Neural cell (in vitro differentiated cells): ENCODE data around the gene SLC35G6. TPM values are rescaled to one million over a fixed set of nuclear protein-coding genes. Genes with fewer than 3 reads are reported as not detected.

Experiments used
- H2AFZ ChIP-seq: fragments of 200-600, 300-800 bp; sonication (generic), shearing (Covaris generic); 2 replicates; pipeline ENCODE4 v1.6.0; 2014; ENCODE audit warnings: low read depth, mild to moderate bottlenecking, antibody characterized with exemption, low read length, moderate library complexity
- H3F3A ChIP-seq: fragments of 200-600 bp; shearing (Covaris generic); 2 replicates; pipeline ENCODE4 v1.6.1; 2016; ENCODE audit warnings: mild to moderate bottlenecking, moderate library complexity, mixed read lengths, antibody characterized with exemption, low read length; ENCODE audit not compliant: insufficient read depth, poor library complexity, severe bottlenecking
- H3K27ac ChIP-seq: fragments of 200-600, 300-800 bp; sonication (generic), shearing (Covaris generic); 2 replicates; pipeline ENCODE4 v1.5.1; 2014; ENCODE audit warnings: mild to moderate bottlenecking, low read length, moderate library complexity
- H3K27me3 ChIP-seq: fragments of 300-800, 200-600 bp; sonication (generic), shearing (Covaris generic); 2 replicates; pipeline ENCODE4 v1.6.0; 2014; ENCODE audit warnings: mild to moderate bottlenecking, low read depth, low read length, moderate library complexity; ENCODE audit not compliant: insufficient read depth
- H3K36me3 ChIP-seq: fragments of 300-800, 200-600 bp; sonication (generic), shearing (Covaris generic); 2 replicates; pipeline ENCODE4 v1.5.1; 2014; ENCODE audit warnings: mild to moderate bottlenecking, antibody characterized with exemption, low read length, moderate library complexity; ENCODE audit not compliant: insufficient read depth
- H3K4me2 ChIP-seq: fragments of 300-800, 200-600 bp; sonication (generic), shearing (Covaris generic); 2 replicates; pipeline ENCODE4 v1.6.0; 2014; ENCODE audit warnings: mild to moderate bottlenecking, low read length
- H3K4me3 ChIP-seq: fragments of 300-800, 200-600 bp; sonication (generic), shearing (Covaris generic); 2 replicates; pipeline ENCODE4 v1.5.1; 2014; ENCODE audit warnings: mild to moderate bottlenecking, low read length, moderate library complexity
- H3K79me2 ChIP-seq: fragments of 200-600 bp; shearing (Covaris generic); replicated peaks from 2 replicates; pipeline ENCODE4 v1.6.0; 2014; ENCODE audit warnings: mild to moderate bottlenecking, low read length, moderate library complexity; ENCODE audit not compliant: insufficient read depth
- H3K9ac ChIP-seq: fragments of 300-800, 200-600 bp; sonication (generic), shearing (Covaris generic); 2 replicates; pipeline ENCODE4 v1.6.1; 2016; ENCODE audit warnings: mild to moderate bottlenecking, low read length, mixed read lengths
- H3K9me2 ChIP-seq: fragments of 200-600 bp; shearing (Covaris generic); 2 replicates; pipeline ENCODE4 v1.6.1; 2016; ENCODE audit warnings: mild to moderate bottlenecking, low read length, mixed read lengths; ENCODE audit not compliant: insufficient read depth
- H3K9me3 ChIP-seq: fragments of 200-600, 300-800 bp; sonication (generic), shearing (Covaris generic); 2 replicates; pipeline ENCODE4 v1.6.1; 2016; ENCODE audit warnings: mild to moderate bottlenecking, mixed run types, low read length, moderate library complexity, mixed read lengths
- H4K20me1 ChIP-seq: fragments of 200-600 bp; shearing (Covaris generic); 2 replicates; pipeline ENCODE4 v1.6.1; 2016; ENCODE audit warnings: mild to moderate bottlenecking, mixed run types; ENCODE audit not compliant: insufficient read depth
- EP300 ChIP-seq: fragments of 450-650 bp; conservative IDR thresholded peaks from 2 replicates; pipeline ENCODE4 v1.6.1; 2014; ENCODE audit warnings: antibody characterized with exemption, mild to moderate bottlenecking, moderate library complexity; ENCODE audit not compliant: poor library complexity, severe bottlenecking
- EZH2 ChIP-seq: fragments of 200-600, 300-800 bp; shearing (Covaris generic), sonication (generic); IDR thresholded peaks from 2 replicates; pipeline ENCODE4 v1.6.1; 2014; ENCODE audit warnings: antibody characterized with exemption, low read length, borderline replicate concordance, mild to moderate bottlenecking; ENCODE audit not compliant: insufficient read depth, poor library complexity, severe bottlenecking
- MXI1 ChIP-seq: fragments of 450-650 bp; conservative IDR thresholded peaks from 2 replicates; pipeline ENCODE4 v1.6.1; 2014; ENCODE audit warnings: antibody characterized with exemption, mild to moderate bottlenecking; ENCODE audit not compliant: poor library complexity, severe bottlenecking
- POLR2AphosphoS5 ChIP-seq: IDR thresholded peaks from 2 replicates; pipeline ENCODE4 v1.6.1; 2012
- RAD21 ChIP-seq: fragments of 450-650 bp; conservative IDR thresholded peaks from 2 replicates; pipeline ENCODE4 v1.6.1; 2014; ENCODE audit warnings: antibody characterized with exemption, mild to moderate bottlenecking, moderate library complexity
- SMC3 ChIP-seq: fragments of 450-650 bp; conservative IDR thresholded peaks from 2 replicates; pipeline ENCODE4 v1.6.1; 2014; ENCODE audit warnings: antibody characterized with exemption, mild to moderate bottlenecking, moderate library complexity; ENCODE audit not compliant: poor library complexity
- TAF1 ChIP-seq: IDR thresholded peaks from 2 replicates; pipeline ENCODE4 v1.6.1; 2012; ENCODE audit warnings: low read depth
- polyA plus RNA-seq: library from polyadenylated mRNA; depleted of rRNA; stranded (reverse); fragments of >200 nt; gene quantifications from 2 replicates; pipeline ENCODE4 v1.2.3, GENCODE V29; 2014
- TF ChIP-seq, protein P1 (sequence below): IDR thresholded peaks from 2 replicates; pipeline ENCODE4 v1.6.1; 2012; ENCODE audit warnings: borderline replicate concordance
- TF ChIP-seq, protein P2 (sequence below): fragments of 450-650 bp; IDR thresholded peaks from 2 replicates; pipeline ENCODE4 v1.5.1; 2014; ENCODE audit warnings: antibody characterized with exemption, mild to moderate bottlenecking, moderate library complexity; ENCODE audit not compliant: poor library complexity, severe bottlenecking

The SLC35G6 gene
- polyA plus RNA-seq, 1 donor from 2014 or later: not detected

DNA sequence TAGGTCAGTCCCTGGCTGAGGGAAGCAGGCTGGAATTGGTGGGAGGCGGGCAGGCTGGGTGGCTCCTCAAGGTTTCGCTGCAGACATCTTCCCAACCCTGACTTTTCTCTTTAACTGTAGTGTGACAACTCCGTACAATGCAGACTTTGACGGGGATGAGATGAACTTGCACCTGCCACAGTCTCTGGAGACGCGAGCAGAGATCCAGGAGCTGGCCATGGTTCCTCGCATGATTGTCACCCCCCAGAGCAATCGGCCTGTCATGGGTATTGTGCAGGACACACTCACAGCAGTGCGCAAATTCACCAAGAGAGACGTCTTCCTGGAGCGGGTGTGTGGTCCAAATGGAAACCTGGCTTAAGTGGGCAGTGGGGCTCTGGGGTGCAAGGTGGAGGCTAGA is 17.9 kb downstream of the SLC35G6 start:
- H2AFZ ChIP-seq: no peak overlapping the region
- H3F3A ChIP-seq: no peaks in the 10 kb centered on the region
- H3K4me3 ChIP-seq: no peak overlapping the region
- peaks cover 4% of the 10 kb centered on the region for H4K20me1 ChIP-seq
- no peak overlapping the region for H3K9ac ChIP-seq
- no peaks in the 10 kb centered on the region for H3K36me3 ChIP-seq
- H3K27ac ChIP-seq: no peak overlapping the region
- no peaks in the 10 kb centered on the region for H3K27me3 ChIP-seq
- peaks cover 18% of the 10 kb centered on the region for H3K79me2 ChIP-seq
- H3K4me2 ChIP-seq: no peak overlapping the region
- no peaks in the 10 kb centered on the region for H3K9me3 ChIP-seq
- H3K9me2 ChIP-seq: no peaks in the 10 kb centered on the region
- TF ChIP-seq, protein P1, sequence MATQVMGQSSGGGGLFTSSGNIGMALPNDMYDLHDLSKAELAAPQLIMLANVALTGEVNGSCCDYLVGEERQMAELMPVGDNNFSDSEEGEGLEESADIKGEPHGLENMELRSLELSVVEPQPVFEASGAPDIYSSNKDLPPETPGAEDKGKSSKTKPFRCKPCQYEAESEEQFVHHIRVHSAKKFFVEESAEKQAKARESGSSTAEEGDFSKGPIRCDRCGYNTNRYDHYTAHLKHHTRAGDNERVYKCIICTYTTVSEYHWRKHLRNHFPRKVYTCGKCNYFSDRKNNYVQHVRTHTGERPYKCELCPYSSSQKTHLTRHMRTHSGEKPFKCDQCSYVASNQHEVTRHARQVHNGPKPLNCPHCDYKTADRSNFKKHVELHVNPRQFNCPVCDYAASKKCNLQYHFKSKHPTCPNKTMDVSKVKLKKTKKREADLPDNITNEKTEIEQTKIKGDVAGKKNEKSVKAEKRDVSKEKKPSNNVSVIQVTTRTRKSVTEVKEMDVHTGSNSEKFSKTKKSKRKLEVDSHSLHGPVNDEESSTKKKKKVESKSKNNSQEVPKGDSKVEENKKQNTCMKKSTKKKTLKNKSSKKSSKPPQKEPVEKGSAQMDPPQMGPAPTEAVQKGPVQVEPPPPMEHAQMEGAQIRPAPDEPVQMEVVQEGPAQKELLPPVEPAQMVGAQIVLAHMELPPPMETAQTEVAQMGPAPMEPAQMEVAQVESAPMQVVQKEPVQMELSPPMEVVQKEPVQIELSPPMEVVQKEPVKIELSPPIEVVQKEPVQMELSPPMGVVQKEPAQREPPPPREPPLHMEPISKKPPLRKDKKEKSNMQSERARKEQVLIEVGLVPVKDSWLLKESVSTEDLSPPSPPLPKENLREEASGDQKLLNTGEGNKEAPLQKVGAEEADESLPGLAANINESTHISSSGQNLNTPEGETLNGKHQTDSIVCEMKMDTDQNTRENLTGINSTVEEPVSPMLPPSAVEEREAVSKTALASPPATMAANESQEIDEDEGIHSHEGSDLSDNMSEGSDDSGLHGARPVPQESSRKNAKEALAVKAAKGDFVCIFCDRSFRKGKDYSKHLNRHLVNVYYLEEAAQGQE: no peak
- TF ChIP-seq MXI1 (no peak), SMC3 (no peak), EZH2 (no peak), TAF1 (no peak), POLR2AphosphoS5 (no peak), RAD21 (no peak), EP300 (no peak)
- TF ChIP-seq, protein P2, sequence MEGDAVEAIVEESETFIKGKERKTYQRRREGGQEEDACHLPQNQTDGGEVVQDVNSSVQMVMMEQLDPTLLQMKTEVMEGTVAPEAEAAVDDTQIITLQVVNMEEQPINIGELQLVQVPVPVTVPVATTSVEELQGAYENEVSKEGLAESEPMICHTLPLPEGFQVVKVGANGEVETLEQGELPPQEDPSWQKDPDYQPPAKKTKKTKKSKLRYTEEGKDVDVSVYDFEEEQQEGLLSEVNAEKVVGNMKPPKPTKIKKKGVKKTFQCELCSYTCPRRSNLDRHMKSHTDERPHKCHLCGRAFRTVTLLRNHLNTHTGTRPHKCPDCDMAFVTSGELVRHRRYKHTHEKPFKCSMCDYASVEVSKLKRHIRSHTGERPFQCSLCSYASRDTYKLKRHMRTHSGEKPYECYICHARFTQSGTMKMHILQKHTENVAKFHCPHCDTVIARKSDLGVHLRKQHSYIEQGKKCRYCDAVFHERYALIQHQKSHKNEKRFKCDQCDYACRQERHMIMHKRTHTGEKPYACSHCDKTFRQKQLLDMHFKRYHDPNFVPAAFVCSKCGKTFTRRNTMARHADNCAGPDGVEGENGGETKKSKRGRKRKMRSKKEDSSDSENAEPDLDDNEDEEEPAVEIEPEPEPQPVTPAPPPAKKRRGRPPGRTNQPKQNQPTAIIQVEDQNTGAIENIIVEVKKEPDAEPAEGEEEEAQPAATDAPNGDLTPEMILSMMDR: no peak

DNA sequence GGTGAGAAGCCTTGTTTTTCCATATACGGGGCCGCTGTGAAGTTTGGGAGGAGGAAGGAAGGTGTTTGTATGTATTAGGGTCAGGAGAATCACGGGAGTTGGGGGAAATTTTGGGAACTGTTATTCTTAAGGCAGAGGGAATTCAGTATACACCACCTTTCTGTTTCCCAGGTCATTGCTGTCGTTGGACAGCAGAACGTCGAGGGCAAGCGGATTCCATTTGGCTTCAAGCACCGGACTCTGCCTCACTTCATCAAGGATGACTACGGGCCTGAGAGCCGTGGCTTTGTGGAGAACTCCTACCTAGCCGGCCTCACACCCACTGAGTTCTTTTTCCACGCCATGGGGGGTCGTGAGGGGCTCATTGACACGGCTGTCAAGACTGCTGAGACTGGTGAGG is 20.5 kb downstream of the SLC35G6 start:
- Histone ChIP-seq H3K27ac (no peak overlapping the region), H3K27me3 (no peaks in the 10 kb centered on the region), H2AFZ (no peak overlapping the region), H3K36me3 (no peaks in the 10 kb centered on the region), H3K79me2 (no peaks in the 10 kb centered on the region), H3K9me3 (no peaks in the 10 kb centered on the region), H3K4me2 (no peak overlapping the region), H4K20me1 (no peaks in the 10 kb centered on the region), H3F3A (no peaks in the 10 kb centered on the region), H3K9ac (no peak overlapping the region), H3K4me3 (no peak overlapping the region), H3K9me2 (no peaks in the 10 kb centered on the region)
- no peak for TF ChIP-seq EP300
- no peak for TF ChIP-seq MXI1
- TF ChIP-seq EZH2: no peak
- TF ChIP-seq, protein P1: no peak
- TF ChIP-seq TAF1: no peak
- no peak for TF ChIP-seq POLR2AphosphoS5
- no peak for TF ChIP-seq SMC3
- TF ChIP-seq, protein P2: no peak
- TF ChIP-seq RAD21: no peak
